PC-9 (cell line): ENCODE measurements around the gene NDUFA12.

Experiments
- CTCF ChIP-seq: fragments of 200-600 bp; sonication (generic); conservative IDR thresholded peaks from 2 replicates; pipeline ENCODE4 v1.6.1; 2017; ENCODE audit warnings: mixed run types, antibody characterized with exemption, mild to moderate bottlenecking, moderate library complexity
- EZH2 ChIP-seq: fragments of 200-600 bp; sonication (generic); IDR thresholded peaks from 2 replicates; pipeline ENCODE4 v1.8.0; 2017; ENCODE audit warnings: antibody characterized with exemption, low read depth

DNA sequence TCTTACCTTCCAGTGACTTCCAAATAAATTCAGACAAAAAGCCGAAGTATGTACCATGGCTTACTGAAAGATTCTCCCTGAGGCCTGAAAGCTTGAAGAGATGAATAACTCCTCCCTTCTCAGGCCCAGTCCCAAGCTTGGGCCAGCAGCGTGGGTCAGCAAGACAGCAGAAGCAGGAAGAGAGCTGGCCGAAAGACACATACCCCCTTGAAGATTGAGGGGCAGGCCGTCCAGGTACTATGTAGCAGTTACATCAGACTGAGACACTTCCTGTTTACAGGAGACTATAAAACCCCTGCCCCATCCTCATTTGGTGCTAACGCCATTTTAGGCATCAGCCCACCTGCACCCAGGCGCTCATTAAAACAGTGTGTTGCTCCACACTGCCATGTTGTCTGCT is 15.0 kb downstream of the NDUFA12 start:
- TF ChIP-seq CTCF, result no peak
- no peak for TF ChIP-seq EZH2
